ENCODE results near the gene FIG4.
"Not testable (repeated sequence)": the region's sequence is repeated elsewhere in the genome, so short reads cannot be mapped to it uniquely, and the experiment has no call there.

The FIG4 gene

GRCh38 chr6:109854541-109855308 lies 163.6 kb downstream of the FIG4 start:
- DNase-seq (ENCODE audit: low spot score) = no peak

GRCh38 chr6:109855476-109856040 lies 164.5 kb downstream of the FIG4 start:
- not testable (repeated sequence) for DNase-seq (ENCODE audit: low spot score)

GRCh38 chr6:109861946-109862345 lies 170.8 kb downstream of the FIG4 start:
- DNase-seq (ENCODE audit: low spot score) = no peak

GRCh38 chr6:109864050-109864449 lies 173.0 kb downstream of the FIG4 start:
- no peak for DNase-seq (ENCODE audit: low spot score)

- no peak for DNase-seq (ENCODE audit: low spot score)
Observed at GRCh38 chr6:109865968-109866367, 174.9 kb downstream of the FIG4 start.

- no peak for DNase-seq (ENCODE audit: low spot score)
Observed at GRCh38 chr6:109867009-109867969, 176.2 kb downstream of the FIG4 start.

GRCh38 chr6:109867970-109868358 lies 176.9 kb downstream of the FIG4 start:
- no peak for DNase-seq (ENCODE audit: low spot score)

- not testable (repeated sequence) for DNase-seq (ENCODE audit: low spot score)
Observed at GRCh38 chr6:109869398-109870088, 178.4 kb downstream of the FIG4 start.

GRCh38 chr6:109870089-109870410 lies 179.0 kb downstream of the FIG4 start:
- DNase-seq (ENCODE audit: low spot score) = no peak

GRCh38 chr6:109872549-109872948 lies 181.5 kb downstream of the FIG4 start:
- no peak for DNase-seq (ENCODE audit: low spot score)

- no peak for DNase-seq (ENCODE audit: low spot score)
Observed at GRCh38 chr6:109872968-109873545, 182.0 kb downstream of the FIG4 start.

- DNase-seq (ENCODE audit: low spot score) = no peak
Observed at GRCh38 chr6:109874086-109874485, 183.0 kb downstream of the FIG4 start.

GRCh38 chr6:109874621-109875020 lies 183.5 kb downstream of the FIG4 start:
- DNase-seq (ENCODE audit: low spot score) = no peak
